Endothelial cell of umbilical vein (primary cell): ENCODE results near the gene ST3GAL5. TPM values are rescaled to one million over a fixed set of nuclear protein-coding genes. Genes with fewer than 3 reads are reported as not detected.

ENCODE experiments used
- BruUV-seq: library from RNA; stranded (reverse); fragments of 400-500 nt; replicated peaks from 2 replicates; lab custom pipeline; 2021; lab: Mats Ljungman, UMichigan
- CTCF ChIA-PET: fragments of 300-600, 350-600 bp; sonication (Branson Sonifier 250); formaldehyde crosslinking; loops from one replicate; lab custom pipeline; 2021; ENCODE audit warnings: antibody characterized with exemption, inconsistent platforms; lab: Charles Lee
- POLR2A ChIA-PET: fragments of 300-600, 350-600 bp; sonication (Branson Sonifier 250); formaldehyde crosslinking; loops from one replicate; lab custom pipeline; 2021; ENCODE audit warnings: antibody characterized with exemption, inconsistent platforms; lab: Charles Lee
- DNase-seq: peaks from one replicate; pipeline ENCODE4 v3.0.0-alpha.2; 2011; ENCODE audit warnings: low read depth, low spot score
- FAIRE-seq: peaks from 2 replicates; lab custom pipeline; 2011; peaks lifted over from hg19 to GRCh38; lab: Jason Lieb, UNC
- H2AFZ ChIP-seq: 2 replicates; pipeline ENCODE4 v1.6.0; 2012; ENCODE audit warnings: low read depth, low read length, control low read depth, inconsistent platforms
- H3K27ac ChIP-seq: 2 replicates; pipeline ENCODE4 v1.5.1; 2011; ENCODE audit warnings: low read depth, mild to moderate bottlenecking, control low read depth, low read length, moderate library complexity; ENCODE audit not compliant: insufficient read depth
- H3K27me3 ChIP-seq, 2 experiments: 2 replicates each; pipeline versions ENCODE4 v1.6.0 to v1.6.1; 2011; ENCODE audit warnings: low read length in 2 of 2, mixed read lengths in 1 of 2; ENCODE audit not compliant: control insufficient read depth in 2 of 2, insufficient read depth in 2 of 2
- H3K36me3 ChIP-seq, 2 experiments: 2 replicates in 1 of 2; 3 replicates in 1 of 2; pipeline ENCODE4 v1.5.1; 2011; ENCODE audit warnings: low read length in 2 of 2, mild to moderate bottlenecking in 1 of 2, moderate library complexity in 1 of 2; ENCODE audit not compliant: control insufficient read depth in 2 of 2, insufficient read depth in 2 of 2; ENCODE audit errors: extremely low read depth in 1 of 2
- H3K4me1 ChIP-seq: 3 replicates; pipeline ENCODE4 v1.5.1; 2011; ENCODE audit warnings: mild to moderate bottlenecking, low read length; ENCODE audit not compliant: control insufficient read depth, insufficient read depth; ENCODE audit errors: extremely low read depth
- H3K4me2 ChIP-seq: 2 replicates; pipeline ENCODE4 v1.6.1; 2011; ENCODE audit warnings: low read length, control low read depth, mixed read lengths; ENCODE audit not compliant: insufficient read depth
- H3K4me3 ChIP-seq, 3 experiments: fragments of 200-600 bp in 1 of 3; sonication (generic), shearing (Covaris generic) in 1 of 3; replicated peaks in 1 of 3; 2 replicates each; pipeline ENCODE4 v1.5.1; 2011 to 2016; ENCODE audit warnings: control low read depth in 3 of 3, low read length in 3 of 3, mild to moderate bottlenecking in 2 of 3, inconsistent platforms in 1 of 3, low read depth in 1 of 3, moderate library complexity in 1 of 3; ENCODE audit not compliant: insufficient read depth in 1 of 3
- H3K79me2 ChIP-seq: 2 replicates; pipeline ENCODE4 v1.6.0; 2012; ENCODE audit warnings: low read length, inconsistent platforms; ENCODE audit not compliant: control insufficient read depth, insufficient read depth
- H3K9ac ChIP-seq: replicated peaks from 2 replicates; pipeline ENCODE3; 2011; ENCODE audit warnings: low read length, control low read depth; ENCODE audit not compliant: insufficient read depth; ENCODE audit errors: extremely low read depth
- H3K9me1 ChIP-seq: replicated peaks from 3 replicates; pipeline ENCODE4 v1.6.0; 2011; ENCODE audit warnings: mild to moderate bottlenecking, low read length; ENCODE audit not compliant: control insufficient read depth, insufficient read depth; ENCODE audit errors: extremely low read depth
- H3K9me3 ChIP-seq: replicated peaks from 2 replicates; pipeline ENCODE4 v1.5.1; 2012; ENCODE audit warnings: low read length, inconsistent platforms; ENCODE audit not compliant: control insufficient read depth, insufficient read depth
- H4K20me1 ChIP-seq: replicated peaks from 2 replicates; pipeline ENCODE3; 2011; ENCODE audit warnings: mild to moderate bottlenecking, low read length; ENCODE audit not compliant: control insufficient read depth, insufficient read depth; ENCODE audit errors: extremely low read depth
- EZH2 ChIP-seq: IDR thresholded peaks from 2 replicates; pipeline ENCODE4 v1.6.1; 2012; ENCODE audit warnings: borderline replicate concordance, low read depth, mild to moderate bottlenecking, moderate library complexity, low read length, inconsistent platforms; ENCODE audit not compliant: severe bottlenecking
- FOS ChIP-seq: IDR thresholded peaks from 2 replicates; pipeline ENCODE4 v1.6.1; 2011; ENCODE audit warnings: mild to moderate bottlenecking, low read length, moderate library complexity, borderline replicate concordance; ENCODE audit not compliant: insufficient read depth
- GATA2 ChIP-seq: IDR thresholded peaks from 2 replicates; pipeline ENCODE4 v1.7.0; 2011; ENCODE audit warnings: low read depth, mild to moderate bottlenecking, moderate library complexity, mixed read lengths, low read length; ENCODE audit not compliant: insufficient read length, insufficient read depth
- JUN ChIP-seq: IDR thresholded peaks from 2 replicates; pipeline ENCODE4 v1.6.1; 2011; ENCODE audit warnings: borderline replicate concordance, low read depth; ENCODE audit not compliant: insufficient read length, insufficient read depth
- MYC ChIP-seq: IDR thresholded peaks from one replicate; pipeline ENCODE4 v1.6.1; 2011; ENCODE audit warnings: mild to moderate bottlenecking, low read depth, low read length
- POLR2A ChIP-seq: IDR thresholded peaks from 2 replicates; pipeline ENCODE4 v1.6.1; 2012; ENCODE audit warnings: low read depth, mild to moderate bottlenecking, control low read depth, low read length
- POLR2AphosphoS5 ChIP-seq: IDR thresholded peaks from 2 replicates; pipeline ENCODE4 v1.6.1; 2012; ENCODE audit warnings: low read depth, mild to moderate bottlenecking, control low read depth, low read length, moderate library complexity; ENCODE audit not compliant: insufficient read depth
- dilution Hi-C: fragments of 300-500 bp; cut with MboI; formaldehyde crosslinking; loops from one replicate; pipeline ENCODE4 v1.15.0; 2019; ENCODE audit warnings: low sequenced_read_pairs; ENCODE audit not compliant: extremely low pct_ligation_motif_present
- intact Hi-C: fragments of 100-400 bp; cut with micrococcal nuclease; formaldehyde crosslinking; loops from one replicate; pipeline ENCODE4 v1.10.0; 2022
- polyA plus RNA-seq, 4 experiments: library from polyadenylated mRNA; depleted of rRNA in 3 of 4; stranded (reverse) in 3 of 4; unstranded in 1 of 4; fragments of >200 nt; gene quantifications; 2 replicates each; pipeline versions ENCODE4 v1.2.1 to v1.2.3, GENCODE V29; 2011 to 2012; ENCODE audit warnings: missing spikeins in 1 of 4
- total RNA-seq: library from RNA; stranded (reverse); gene quantifications from 2 replicates; pipeline ENCODE4 v1.2.3, GENCODE V29; 2021
- TF ChIP-seq, protein P1 (sequence below), 2 donors: IDR thresholded peaks; 1 replicate in 1 of 2; 2 replicates in 1 of 2; pipeline ENCODE4 v1.5.1; 2011; ENCODE audit warnings: low read length in 2 of 2, mild to moderate bottlenecking in 2 of 2, moderate library complexity in 2 of 2, control low read depth in 1 of 2, inconsistent platforms in 1 of 2, low read depth in 1 of 2; ENCODE audit not compliant: insufficient read depth in 1 of 2; ENCODE audit errors: extremely low read depth in 1 of 2
- TF ChIP-seq, protein P2 (sequence below): IDR thresholded peaks from 2 replicates; pipeline ENCODE4 v1.6.1; 2011; ENCODE audit not compliant: insufficient read depth, insufficient read length

ST3GAL5 gene
- total and polyA plus RNA-seq, 2 donors (not counting 3 experiments of a cell fraction or from before 2014, with no cell fraction given): 9.5 to 16.0 TPM

DNA sequence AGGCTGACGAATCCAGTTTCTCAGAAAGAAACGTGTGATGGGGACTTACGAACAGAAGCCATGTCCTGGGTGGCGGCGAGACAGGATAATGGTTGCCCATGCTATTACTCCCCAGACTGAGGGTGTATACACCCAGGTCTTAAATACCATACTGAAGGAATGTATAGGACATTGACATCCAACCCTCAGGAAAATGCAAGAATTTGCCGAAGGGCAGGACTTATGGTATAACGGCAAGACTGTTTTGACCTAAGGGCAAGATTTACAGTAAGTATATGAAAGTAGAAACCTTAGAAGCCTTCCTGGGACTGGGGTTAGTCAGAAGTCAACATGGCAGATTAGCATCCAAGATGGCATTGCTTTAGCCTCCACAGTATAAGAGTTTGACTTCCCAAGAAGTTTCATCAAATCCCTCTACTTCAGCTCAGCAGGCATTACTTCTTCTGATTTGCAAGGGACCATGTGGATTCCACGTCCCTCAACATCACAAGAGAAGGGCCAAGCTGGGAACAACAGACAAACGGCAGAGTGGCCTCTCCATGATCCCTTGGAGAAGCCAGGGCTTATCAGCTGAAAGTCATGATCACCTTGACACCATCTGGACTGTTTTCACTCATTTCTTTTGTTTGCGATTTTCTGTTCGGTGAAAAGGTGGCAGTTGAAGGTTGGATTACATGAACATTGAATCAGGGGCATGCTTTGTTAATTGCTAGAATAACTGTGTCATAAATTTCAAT lies 21.1 kb downstream of the ST3GAL5 start:
- Histone ChIP-seq H3K4me2 (no peak overlapping the region), H3K27me3 (no peaks in the 10 kb centered on the region), H3K9me1 (no peaks in the 10 kb centered on the region), H3K9ac (no peak overlapping the region), H3K79me2 (no peaks in the 10 kb centered on the region), H2AFZ (no peak overlapping the region), H3K4me1 (no peaks in the 10 kb centered on the region), H3K9me3 (no peaks in the 10 kb centered on the region), H3K36me3 (no peaks in the 10 kb centered on the region), H4K20me1 (no peaks in the 10 kb centered on the region), H3K4me3 (no peak overlapping the region), H3K27ac (no peak overlapping the region)
- ChIA-PET POLR2A (no interaction called here), CTCF (interaction anchor here (1.1 kb wide), 1 partner anchor 40 kb away, joined by 3 read pairs; no protein-coding TSS in a partner anchor)
- DNase-seq: no peak
- no peak for FAIRE-seq
- TF ChIP-seq POLR2A (no peak), POLR2AphosphoS5 (no peak), EZH2 (no peak), GATA2 (no peak), MYC (no peak), FOS (no peak), JUN (no peak)
- TF ChIP-seq, protein P1, sequence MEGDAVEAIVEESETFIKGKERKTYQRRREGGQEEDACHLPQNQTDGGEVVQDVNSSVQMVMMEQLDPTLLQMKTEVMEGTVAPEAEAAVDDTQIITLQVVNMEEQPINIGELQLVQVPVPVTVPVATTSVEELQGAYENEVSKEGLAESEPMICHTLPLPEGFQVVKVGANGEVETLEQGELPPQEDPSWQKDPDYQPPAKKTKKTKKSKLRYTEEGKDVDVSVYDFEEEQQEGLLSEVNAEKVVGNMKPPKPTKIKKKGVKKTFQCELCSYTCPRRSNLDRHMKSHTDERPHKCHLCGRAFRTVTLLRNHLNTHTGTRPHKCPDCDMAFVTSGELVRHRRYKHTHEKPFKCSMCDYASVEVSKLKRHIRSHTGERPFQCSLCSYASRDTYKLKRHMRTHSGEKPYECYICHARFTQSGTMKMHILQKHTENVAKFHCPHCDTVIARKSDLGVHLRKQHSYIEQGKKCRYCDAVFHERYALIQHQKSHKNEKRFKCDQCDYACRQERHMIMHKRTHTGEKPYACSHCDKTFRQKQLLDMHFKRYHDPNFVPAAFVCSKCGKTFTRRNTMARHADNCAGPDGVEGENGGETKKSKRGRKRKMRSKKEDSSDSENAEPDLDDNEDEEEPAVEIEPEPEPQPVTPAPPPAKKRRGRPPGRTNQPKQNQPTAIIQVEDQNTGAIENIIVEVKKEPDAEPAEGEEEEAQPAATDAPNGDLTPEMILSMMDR (IDR thresholded peaks at IDR 0.05; ENCODE audit: extremely low read depth in 1 of 2, insufficient read depth in 1 of 2, low read depth in 1 of 2, low read length in 2 of 2): no peak
- TF ChIP-seq, protein P2, sequence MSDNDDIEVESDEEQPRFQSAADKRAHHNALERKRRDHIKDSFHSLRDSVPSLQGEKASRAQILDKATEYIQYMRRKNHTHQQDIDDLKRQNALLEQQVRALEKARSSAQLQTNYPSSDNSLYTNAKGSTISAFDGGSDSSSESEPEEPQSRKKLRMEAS: no peak
- dilution Hi-C loops: no loop called here
- intact Hi-C loops: no loop called here
- BruUV-seq: no TSS peak
